HG03354 (cell line): ENCODE data around the gene SLC25A42.
A peak's percentile ranks its signal among the peaks of the same experiment; 100 is the strongest.
"Not testable (repeated sequence)": the region's sequence is repeated elsewhere in the genome, so short reads cannot be mapped to it uniquely, and the experiment has no call there.

Source experiments
- ATAC-seq: cut with Tn5 transposase; IDR thresholded peaks from one replicate; pipeline ENCODE4 v1.9.1; 2021; ENCODE audit warnings: mild to moderate bottlenecking; ENCODE audit not compliant: unreplicated experiment, poor library complexity, severe bottlenecking

SLC25A42 gene

GRCh38 chr19:19126102-19126501, 62.3 kb downstream of the SLC25A42 start:
- no peak for ATAC-seq

GRCh38 chr19:19131989-19132388, 68.2 kb downstream of the SLC25A42 start:
- no peak for ATAC-seq

- no peak for ATAC-seq
Observed at GRCh38 chr19:19132912-19133311, 69.1 kb downstream of the SLC25A42 start.

GRCh38 chr19:19133985-19134384, 70.2 kb downstream of the SLC25A42 start:
- no peak for ATAC-seq

- ATAC-seq = no peak
Observed at GRCh38 chr19:19134687-19135158, 70.9 kb downstream of the SLC25A42 start.

- not testable (repeated sequence) for ATAC-seq
Observed at GRCh38 chr19:19135713-19136112, 71.9 kb downstream of the SLC25A42 start.

GRCh38 chr19:19137556-19138108, 73.8 kb downstream of the SLC25A42 start:
- no peak for ATAC-seq

GRCh38 chr19:19138109-19138981, 74.6 kb downstream of the SLC25A42 start, which contains the start of gene TMEM161A:
Gene TMEM161A, minus strand, starts transcription at chr19:19138478. Its CDS starts 50 bp downstream, at chr19:19138428.
- ATAC-seq = peak; percentile 99

GRCh38 chr19:19139876-19140229, 76.1 kb downstream of the SLC25A42 start:
- no peak for ATAC-seq

GRCh38 chr19:19140476-19140875, 76.7 kb downstream of the SLC25A42 start:
- ATAC-seq = no peak

GRCh38 chr19:19142347-19142746, 78.6 kb downstream of the SLC25A42 start:
- no peak for ATAC-seq

GRCh38 chr19:19145281-19145680, 81.5 kb downstream of the SLC25A42 start:
- no peak for ATAC-seq

GRCh38 chr19:19145684-19146608, 82.2 kb downstream of the SLC25A42 start:
- peak; percentile 48 for ATAC-seq

- no peak for ATAC-seq
Observed at GRCh38 chr19:19146865-19147264, 83.1 kb downstream of the SLC25A42 start.

GRCh38 chr19:19147344-19147743, 83.5 kb downstream of the SLC25A42 start:
- ATAC-seq = no peak

GRCh38 chr19:19148504-19148903, 84.7 kb downstream of the SLC25A42 start:
- ATAC-seq = not testable (repeated sequence)

GRCh38 chr19:19149435-19149834, 85.6 kb downstream of the SLC25A42 start:
- no peak for ATAC-seq

GRCh38 chr19:19151418-19151817, 87.6 kb downstream of the SLC25A42 start:
- ATAC-seq = no peak

GRCh38 chr19:19152668-19153384, 89.0 kb downstream of the SLC25A42 start:
- no peak for ATAC-seq
